Activated naive CD4-positive, alpha-beta T cell treated with anti-CD3 and anti-CD28 coated beads, Interleukin-2, amount 50 U/mL, for 72 hours (primary cell): ENCODE data around the gene SLC35F3. TPM values are rescaled to one million over a fixed set of nuclear protein-coding genes. Genes with fewer than 3 reads are reported as not detected.
A peak's percentile ranks its signal among the peaks of the same experiment; 100 is the strongest.
"Not testable (repeated sequence)": the region's sequence is repeated elsewhere in the genome, so short reads cannot be mapped to it uniquely, and the experiment has no call there.

ENCODE experiments used
- ATAC-seq, 2 donors: fragments of 150-1000 bp; cut with Tn5 transposase; 2 replicates each; pipeline ENCODE4 v1.10.0; 2021; ENCODE audit warnings: mild to moderate bottlenecking in 2 of 2, moderate library complexity in 2 of 2
- DNase-seq, 2 donors: peaks; one replicate each; pipeline ENCODE4 v3.0.0; 2021 to 2022; ENCODE audit warnings: low spot score in 2 of 2
- H3K27ac Mint-ChIP-seq, 2 donors: one replicate each; pipeline ENCODE4 v1.8.0; 2022; ENCODE audit warnings: mild to moderate bottlenecking in 2 of 2, mixed read lengths in 2 of 2
- H3K36me3 Mint-ChIP-seq, 2 donors: one replicate each; pipeline ENCODE4 v1.8.0; 2022; ENCODE audit warnings: mixed read lengths in 2 of 2
- H3K9me3 Mint-ChIP-seq, 2 donors: one replicate each; pipeline ENCODE4 v1.8.0; 2022; ENCODE audit warnings: mixed read lengths in 2 of 2
- total RNA-seq, 2 donors: library from RNA; stranded (reverse); gene quantifications; one replicate each; pipeline ENCODE4 v1.2.3, GENCODE V29; 2022

Gene SLC35F3
- total RNA-seq, 2 donors from 2014 or later = 0.49 TPM; not detected in 1

DNA sequence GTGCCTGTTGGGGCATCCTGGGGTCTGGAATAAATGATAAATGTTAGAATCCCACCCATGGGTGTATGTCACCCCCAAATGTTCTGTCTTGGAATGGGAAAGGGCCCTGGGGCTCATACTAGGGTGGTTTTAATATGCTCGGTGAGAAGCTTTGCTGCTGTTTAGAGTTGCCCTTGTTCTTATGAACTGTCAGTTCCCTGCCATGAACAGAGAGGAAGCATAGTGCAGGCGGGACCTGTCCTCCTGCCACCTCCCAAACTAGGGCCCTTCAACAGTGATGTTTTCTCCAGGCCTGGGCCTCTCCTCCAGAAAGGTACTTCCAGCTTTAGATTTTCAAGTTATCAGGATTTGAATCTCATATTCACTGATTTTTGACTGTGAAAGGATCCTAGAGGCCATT, 388.1 kb downstream of the SLC35F3 start:
- H3K36me3 Mint-ChIP-seq = peaks cover 10% of the 10 kb centered on the region in 2 donors
- DNase-seq (no peak), ATAC-seq (no peak)
- H3K27ac Mint-ChIP-seq = no peak overlapping the region
- H3K9me3 Mint-ChIP-seq = peaks cover 8 to 19% of the 10 kb centered on the region in 2 donors

DNA sequence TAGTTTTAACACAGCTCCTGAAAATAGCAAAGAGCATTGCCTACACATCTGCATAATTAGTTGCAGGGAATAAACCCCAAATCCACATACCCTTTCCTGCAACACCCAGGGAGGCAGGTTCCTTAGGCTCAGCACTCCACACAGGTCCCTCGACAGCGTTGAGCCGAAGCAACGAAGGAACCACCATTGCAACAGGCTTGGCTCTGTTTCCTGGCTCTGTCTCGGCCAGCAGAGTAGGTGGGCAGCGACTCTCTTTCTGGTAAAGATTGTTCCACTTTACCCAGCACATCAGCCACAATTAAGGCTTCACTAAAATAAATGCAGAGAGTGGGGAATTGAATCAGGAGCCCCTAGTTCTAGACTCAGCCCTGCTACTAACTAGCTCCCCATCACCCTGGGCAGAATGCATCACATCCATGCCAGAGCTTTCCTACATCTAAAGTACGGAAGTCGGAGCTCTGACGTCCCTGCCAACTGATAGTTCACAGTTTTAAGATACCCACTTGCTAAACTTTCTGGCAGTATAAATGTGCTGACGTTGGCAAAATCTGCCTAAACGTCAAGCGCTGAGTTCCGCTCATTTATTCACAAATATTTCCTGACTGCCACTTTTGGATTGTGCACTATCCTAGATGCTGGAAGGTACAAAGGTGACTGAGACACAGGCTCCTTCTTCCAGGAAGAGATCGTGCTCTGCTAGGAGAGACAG, 389.8 kb downstream of the SLC35F3 start:
- Mint-ChIP-seq H3K9me3 (peaks cover 8 to 18% of the 10 kb centered on the region in 2 donors), H3K36me3 (peaks cover 10% of the 10 kb centered on the region in 2 donors), H3K27ac (no peak overlapping the region)
- ATAC-seq (no peak), DNase-seq (no peak)

DNA sequence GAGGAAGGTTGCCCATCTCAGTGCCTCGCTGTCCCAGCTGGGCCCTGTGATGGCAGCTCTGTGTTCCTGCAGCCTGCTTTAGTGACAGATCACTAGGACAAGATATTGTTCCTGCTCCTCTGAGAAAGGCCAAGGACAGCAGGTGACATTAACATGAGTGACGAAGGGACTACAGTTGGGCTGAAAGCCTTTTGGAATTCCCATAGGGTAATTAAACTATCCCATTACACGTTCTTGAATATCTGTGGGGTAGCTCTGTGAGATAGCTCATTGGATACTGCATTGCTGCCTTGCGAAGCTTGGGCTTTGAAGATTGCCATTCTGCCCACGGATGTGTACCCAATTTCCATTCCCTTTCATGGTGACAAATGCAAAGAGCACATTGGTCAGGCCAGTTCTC, 390.6 kb downstream of the SLC35F3 start:
- peaks cover under 1 to 10% of the 10 kb centered on the region in 2 donors for H3K9me3 Mint-ChIP-seq
- no peak for DNase-seq

GRCh38 chr1:234295626-234296025, 391.1 kb downstream of the SLC35F3 start:
- H3K9me3 Mint-ChIP-seq = peaks cover 0 to 9% of the 10 kb centered on the region in 2 donors
- no peak overlapping the region for H3K27ac Mint-ChIP-seq
- ATAC-seq (no peak), DNase-seq (no peak)
- no peaks in the 10 kb centered on the region for H3K36me3 Mint-ChIP-seq

More for the DNA sequence above, 390.6 kb downstream of the SLC35F3 start:
- no peak overlapping the region for H3K27ac Mint-ChIP-seq
- no peak for ATAC-seq
- peaks cover 2% of the 10 kb centered on the region in 2 donors for H3K36me3 Mint-ChIP-seq

DNA sequence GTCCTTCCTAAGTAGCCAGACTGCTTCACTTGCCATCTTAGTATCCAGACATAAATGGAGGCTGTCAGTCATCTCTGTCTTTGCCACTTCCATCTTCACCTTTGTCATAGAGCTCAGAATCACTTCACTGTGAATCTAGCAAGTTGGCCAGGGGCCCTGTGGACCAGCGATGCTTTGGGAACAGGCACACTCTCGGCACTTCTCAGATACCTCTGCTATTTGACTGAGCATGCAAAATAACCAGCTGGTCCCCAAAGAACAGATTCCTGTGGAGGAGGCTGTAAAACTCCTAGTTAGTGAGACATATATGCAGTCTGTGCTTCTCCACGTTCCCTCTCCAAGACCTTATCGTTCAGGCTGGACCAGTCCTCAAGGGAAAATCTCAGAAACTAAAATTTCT, 392.0 kb downstream of the SLC35F3 start:
- no peak for DNase-seq
- no peak for ATAC-seq
- H3K36me3 Mint-ChIP-seq = no peaks in the 10 kb centered on the region
- peaks cover 0 to 3% of the 10 kb centered on the region in 2 donors for H3K9me3 Mint-ChIP-seq
- H3K27ac Mint-ChIP-seq = no peak overlapping the region

- H3K9me3 Mint-ChIP-seq = peaks cover 0 to 3% of the 10 kb centered on the region in 2 donors
- no peaks in the 10 kb centered on the region for H3K36me3 Mint-ChIP-seq
- DNase-seq (no peak), ATAC-seq (peak in 1 of 2 donors; percentile 77)
- H3K27ac Mint-ChIP-seq = no peak overlapping the region
Observed at GRCh38 chr1:234297668-234298067, 393.2 kb downstream of the SLC35F3 start.

GRCh38 chr1:234300096-234300495, 395.6 kb downstream of the SLC35F3 start:
- no peak for ATAC-seq
- no peak for DNase-seq
- H3K9me3 Mint-ChIP-seq = peaks cover 0 to 8% of the 10 kb centered on the region in 2 donors
- H3K27ac Mint-ChIP-seq = no peak overlapping the region
- peaks cover 0 to 4% of the 10 kb centered on the region in 2 donors for H3K36me3 Mint-ChIP-seq

DNA sequence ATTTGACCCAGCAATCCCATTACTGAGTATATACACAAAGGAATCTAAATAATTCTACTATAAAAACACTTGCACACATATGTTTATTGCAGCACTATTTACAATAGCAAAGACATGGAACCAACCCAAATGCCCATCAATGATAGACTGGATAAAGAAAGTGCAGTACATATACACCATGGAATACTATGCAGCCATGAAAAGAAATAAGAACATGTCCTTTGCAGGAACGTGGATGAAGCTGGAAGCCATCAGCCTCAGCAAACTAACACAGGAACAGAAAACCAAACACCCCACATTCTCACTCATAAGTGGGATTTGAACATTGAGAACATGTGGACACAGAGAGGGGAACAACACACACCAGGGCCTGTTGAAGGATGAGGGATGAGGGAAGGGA, 397.2 kb downstream of the SLC35F3 start:
- not testable (repeated sequence) for DNase-seq, ATAC-seq, H3K9me3 Mint-ChIP-seq

DNA sequence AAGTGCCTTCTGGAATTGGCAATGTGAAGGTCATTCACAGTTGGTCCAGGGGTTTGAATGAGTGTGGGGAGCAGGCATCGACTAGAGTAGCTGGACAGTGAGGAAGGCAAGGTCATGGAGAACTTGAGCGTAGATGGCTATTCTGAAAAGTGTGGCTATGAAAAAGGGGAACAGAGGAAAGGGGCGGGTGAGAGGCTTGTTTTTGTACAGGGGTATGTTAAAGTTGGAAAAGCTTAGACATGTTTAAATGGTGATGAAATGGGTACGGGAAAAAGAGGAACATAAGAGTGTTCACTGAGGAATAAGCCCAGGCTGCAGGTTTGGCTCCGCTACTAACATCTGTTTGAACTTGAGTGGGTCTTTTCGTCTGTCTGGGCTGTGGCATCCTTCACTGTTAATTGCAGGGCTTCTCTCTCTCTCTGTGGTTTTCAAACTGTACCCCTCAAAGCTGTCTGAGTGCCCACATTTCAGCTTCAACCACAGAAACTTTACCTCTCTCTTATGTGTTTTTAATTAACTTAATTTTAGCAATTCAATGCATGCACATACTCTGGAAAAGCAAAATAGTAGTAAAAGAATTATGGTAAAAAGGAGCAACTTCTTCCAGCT, 398.0 kb downstream of the SLC35F3 start:
- Mint-ChIP-seq H3K27ac (no peak overlapping the region), H3K9me3 (peaks cover 0 to 8% of the 10 kb centered on the region in 2 donors), H3K36me3 (peaks cover 0 to 4% of the 10 kb centered on the region in 2 donors)
- ATAC-seq (no peak), DNase-seq (no peak)

More for the DNA sequence above, 397.2 kb downstream of the SLC35F3 start:
- not testable (repeated sequence) for H3K36me3 Mint-ChIP-seq, H3K27ac Mint-ChIP-seq

DNA sequence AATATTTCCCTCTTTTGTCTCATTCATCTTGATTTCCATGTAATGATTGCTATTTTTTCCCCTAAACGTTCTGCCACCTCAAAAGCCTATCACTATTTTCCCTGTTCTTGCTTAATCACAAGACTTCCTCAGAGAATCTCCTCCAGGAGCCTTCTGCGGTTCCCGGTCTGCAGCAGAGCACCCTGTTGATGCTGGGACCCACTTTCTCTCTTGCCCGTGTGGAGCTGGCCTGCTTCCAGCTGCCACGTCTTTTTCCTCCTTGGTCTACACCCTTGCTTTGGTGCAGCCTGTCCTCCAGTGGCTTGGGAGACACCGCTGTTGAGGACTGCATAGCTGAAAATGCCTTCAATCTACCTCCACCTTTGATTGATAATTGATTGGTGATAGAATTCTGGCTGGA, 398.8 kb downstream of the SLC35F3 start:
- H3K27ac Mint-ChIP-seq = no peak overlapping the region
- peaks cover 0 to 4% of the 10 kb centered on the region in 2 donors for H3K36me3 Mint-ChIP-seq
- peaks cover 0 to 5% of the 10 kb centered on the region in 2 donors for H3K9me3 Mint-ChIP-seq
- no peak for DNase-seq
- ATAC-seq = no peak

- Mint-ChIP-seq H3K9me3 (peaks cover 0 to 5% of the 10 kb centered on the region in 2 donors), H3K27ac (no peak overlapping the region), H3K36me3 (peaks cover 0 to 4% of the 10 kb centered on the region in 2 donors)
- DNase-seq (no peak), ATAC-seq (no peak)
Observed at GRCh38 chr1:234307726-234308125, 403.2 kb downstream of the SLC35F3 start.

DNA sequence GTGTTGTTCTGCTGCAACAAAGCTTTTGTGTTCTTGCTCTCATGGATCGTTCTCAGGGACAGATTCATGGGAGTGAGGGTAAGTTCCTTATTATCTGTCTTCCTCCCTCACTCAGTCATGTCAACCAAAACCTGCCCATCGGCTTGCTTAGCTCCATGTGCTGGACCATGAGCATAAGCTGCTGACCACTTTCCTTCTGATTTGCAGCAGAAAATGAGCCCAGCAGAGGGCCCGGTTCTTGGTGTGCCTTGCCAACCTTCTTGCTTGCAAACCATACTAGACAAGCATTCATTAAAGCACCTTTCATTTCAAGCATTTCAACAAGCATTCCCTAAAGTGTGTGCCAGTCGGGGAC, 404.7 kb downstream of the SLC35F3 start:
- Mint-ChIP-seq H3K27ac (no peak overlapping the region), H3K9me3 (peaks cover 0 to 5% of the 10 kb centered on the region in 2 donors), H3K36me3 (peaks cover 0 to 4% of the 10 kb centered on the region in 2 donors)
- no peak for DNase-seq
- ATAC-seq = no peak

- no peak overlapping the region for H3K27ac Mint-ChIP-seq
- ATAC-seq (peak; percentile 88 to 92), DNase-seq (peak; percentile 64 to 70)
- no peaks in the 10 kb centered on the region for H3K36me3 Mint-ChIP-seq
- H3K9me3 Mint-ChIP-seq = no peaks in the 10 kb centered on the region
Observed at GRCh38 chr1:234309598-234310459, 405.4 kb downstream of the SLC35F3 start.

DNA sequence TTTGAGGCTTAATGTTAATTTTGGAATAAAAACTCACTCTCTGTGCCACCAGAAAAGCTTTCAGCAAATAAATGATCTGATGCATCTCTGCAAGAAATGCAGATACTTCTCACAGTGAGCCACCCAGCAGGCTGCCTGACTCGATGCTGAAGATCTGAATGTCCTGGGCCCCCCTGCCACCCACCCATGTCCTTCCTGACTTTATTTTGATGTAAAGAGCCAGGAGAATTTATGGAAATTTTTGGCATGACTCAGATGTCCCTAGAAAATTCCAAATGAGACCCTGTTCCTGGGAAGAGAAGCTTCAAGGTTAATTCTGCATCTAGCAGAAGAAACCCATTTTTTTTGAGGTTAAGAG, 406.0 kb downstream of the SLC35F3 start:
- ATAC-seq (peak in 1 of 2 donors; percentile 6), DNase-seq (no peak)
- Mint-ChIP-seq H3K27ac (no peak overlapping the region), H3K36me3 (no peaks in the 10 kb centered on the region), H3K9me3 (no peaks in the 10 kb centered on the region)

- Mint-ChIP-seq H3K27ac (no peak overlapping the region), H3K9me3 (no peaks in the 10 kb centered on the region), H3K36me3 (no peaks in the 10 kb centered on the region)
- ATAC-seq = no peak
- no peak for DNase-seq
Observed at GRCh38 chr1:234311414-234311813, 406.9 kb downstream of the SLC35F3 start.

DNA sequence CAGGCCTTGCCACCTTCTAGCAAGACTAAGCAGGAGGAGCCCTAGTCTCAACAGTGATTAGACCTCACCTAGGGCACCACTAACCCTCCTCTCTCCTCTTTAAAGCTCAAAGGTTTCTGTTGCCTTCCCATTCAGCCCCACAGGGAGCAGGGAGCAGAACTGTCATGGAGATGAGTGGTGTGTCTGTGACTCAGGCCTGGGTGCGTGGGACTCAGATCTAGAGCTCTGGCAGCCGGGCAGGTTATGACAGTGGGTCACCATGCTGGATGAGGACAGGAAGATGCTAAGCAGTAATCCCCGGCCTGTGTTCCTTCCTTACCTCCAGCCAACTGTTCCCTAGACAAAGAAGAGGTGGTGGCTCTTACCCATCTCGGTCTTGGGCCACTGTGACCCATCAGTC, 408.7 kb downstream of the SLC35F3 start:
- H3K9me3 Mint-ChIP-seq = no peaks in the 10 kb centered on the region
- DNase-seq (no peak), ATAC-seq (no peak)
- H3K36me3 Mint-ChIP-seq = no peaks in the 10 kb centered on the region
- H3K27ac Mint-ChIP-seq = peak overlapping the region in 1 of 2 donors; percentile 19

- peak; percentile 74 to 91 for ATAC-seq
- no peaks in the 10 kb centered on the region for H3K9me3 Mint-ChIP-seq
- peak overlapping the region; percentile 26 to 41 for H3K27ac Mint-ChIP-seq
- no peaks in the 10 kb centered on the region for H3K36me3 Mint-ChIP-seq
- no peak for DNase-seq
Observed at GRCh38 chr1:234315091-234315541, 410.6 kb downstream of the SLC35F3 start.
